DMS79 (cell line): ENCODE measurements around the gene IL2RA.
"Not testable (repeated sequence)": the region's sequence is repeated elsewhere in the genome, so short reads cannot be mapped to it uniquely, and the experiment has no call there.

Source experiments
- DNase-seq: peaks from one replicate; lab custom pipeline; 2025; lab: John Stamatoyannopoulos, UW

The IL2RA gene

GRCh38 chr10:6056411-6057135 is 5.6 kb downstream of the IL2RA start:
- DNase-seq: no peak

DNA sequence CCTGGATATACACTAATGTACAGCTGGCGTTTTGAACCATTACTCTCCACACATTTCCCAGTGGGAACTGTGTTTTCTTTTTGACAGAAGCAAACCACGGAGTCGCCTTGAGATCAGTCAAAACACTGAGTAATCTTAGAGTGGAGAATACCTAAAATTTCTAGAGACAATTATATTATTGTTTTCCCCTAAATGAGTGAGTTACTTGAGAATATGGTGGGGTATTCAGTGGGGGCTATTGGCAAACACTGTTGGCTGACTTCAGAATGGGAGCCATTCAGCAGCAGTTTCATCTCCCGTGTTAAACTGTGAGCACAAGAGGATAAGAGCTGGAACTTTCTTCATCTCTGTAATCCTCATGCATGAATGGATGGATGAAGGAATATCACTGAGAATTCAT is 6.2 kb downstream of the IL2RA start:
- DNase-seq: no peak

GRCh38 chr10:6054884-6055283 is 7.3 kb downstream of the IL2RA start:
- DNase-seq: no peak

DNA sequence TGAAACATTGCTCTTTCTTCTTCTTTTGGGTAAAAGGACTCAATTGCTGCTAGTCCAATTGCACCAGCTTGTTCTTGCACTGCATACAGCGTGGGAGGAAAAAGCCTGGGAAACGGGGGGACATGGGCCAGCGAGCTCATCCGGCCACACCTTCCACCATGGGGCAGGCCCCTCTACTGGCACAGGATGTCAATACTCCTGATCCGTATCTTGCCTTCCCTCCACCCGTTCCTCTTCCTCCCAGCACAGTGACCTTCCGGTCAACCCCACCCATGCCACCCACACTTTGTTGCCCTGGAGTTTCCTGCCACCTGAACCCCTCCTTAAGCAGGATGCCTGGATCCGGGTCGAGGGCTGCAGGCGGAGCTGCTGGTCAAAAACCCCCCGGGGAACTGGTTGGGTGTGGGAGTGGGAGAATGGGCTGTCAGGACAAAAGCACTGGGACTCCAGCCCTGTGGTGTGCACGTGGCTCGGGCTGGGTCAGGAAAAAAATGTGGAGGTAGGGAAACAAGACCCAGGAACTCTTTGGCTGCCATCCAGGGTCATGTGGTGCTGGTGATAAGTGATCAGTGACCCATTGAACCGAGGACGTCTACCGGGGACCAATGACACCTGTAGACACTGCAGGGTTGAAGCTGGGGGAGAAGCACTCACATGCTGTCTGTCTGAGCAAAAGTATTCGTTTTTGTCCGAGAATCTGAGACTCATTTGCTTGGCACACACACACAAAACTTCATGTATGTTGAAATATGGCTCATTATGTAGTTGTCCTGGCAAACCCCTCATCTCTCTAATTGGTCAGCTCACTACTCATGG is 8.1 kb downstream of the IL2RA start:
- no peak for DNase-seq

GRCh38 chr10:6053303-6053702 is 8.9 kb downstream of the IL2RA start:
- no peak for DNase-seq

DNA sequence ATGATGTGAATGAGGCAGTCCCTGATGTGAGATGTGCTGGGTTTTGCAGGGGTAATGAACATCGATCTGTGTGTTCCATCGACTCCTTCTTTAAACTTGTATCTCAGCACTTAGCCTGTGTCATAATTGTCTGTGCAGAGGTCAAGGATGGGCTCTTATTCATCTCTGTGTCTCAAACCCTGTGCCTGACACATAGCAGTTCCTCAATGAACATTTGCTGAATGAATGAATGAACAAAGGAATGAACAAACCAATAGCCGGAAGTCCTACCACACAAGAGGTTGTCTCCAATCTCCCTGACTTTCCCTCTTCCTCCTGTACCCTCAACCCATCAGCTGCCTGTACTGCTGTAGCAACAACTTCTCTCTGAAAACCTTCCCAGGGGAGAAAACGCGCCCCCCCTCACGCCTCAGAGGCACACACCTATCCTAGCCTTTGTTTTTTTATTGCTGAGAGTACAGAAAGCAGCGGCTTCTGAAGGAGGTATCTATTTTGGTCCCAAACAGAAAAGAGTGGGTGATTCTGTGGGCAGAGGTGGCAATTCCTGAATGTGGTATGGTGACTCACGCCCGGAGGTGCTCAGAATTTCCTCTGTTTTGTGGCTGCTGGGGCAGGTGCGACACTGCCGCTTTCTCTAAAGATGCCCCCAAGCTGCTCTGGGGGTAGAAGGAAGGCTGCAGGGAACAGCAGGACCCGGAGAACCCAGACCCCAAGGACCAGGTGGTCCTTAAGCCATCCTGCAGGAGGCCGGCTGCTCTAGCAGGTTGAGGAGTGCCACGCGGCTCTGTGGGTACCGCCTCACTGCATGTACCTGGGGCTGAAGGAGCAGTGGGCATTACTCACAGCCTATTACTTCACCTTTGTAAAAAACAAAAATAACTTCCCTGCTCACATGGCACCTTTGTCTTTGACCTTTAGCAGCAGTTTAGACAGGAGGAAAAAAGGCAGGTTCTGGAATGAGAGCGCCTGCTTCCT is 9.6 kb downstream of the IL2RA start:
- no peak for DNase-seq

GRCh38 chr10:6050801-6051445 is 11.2 kb downstream of the IL2RA start:
- DNase-seq: peak; percentile 4

GRCh38 chr10:6049031-6049400 is 13.2 kb downstream of the IL2RA start:
- DNase-seq: no peak

DNA sequence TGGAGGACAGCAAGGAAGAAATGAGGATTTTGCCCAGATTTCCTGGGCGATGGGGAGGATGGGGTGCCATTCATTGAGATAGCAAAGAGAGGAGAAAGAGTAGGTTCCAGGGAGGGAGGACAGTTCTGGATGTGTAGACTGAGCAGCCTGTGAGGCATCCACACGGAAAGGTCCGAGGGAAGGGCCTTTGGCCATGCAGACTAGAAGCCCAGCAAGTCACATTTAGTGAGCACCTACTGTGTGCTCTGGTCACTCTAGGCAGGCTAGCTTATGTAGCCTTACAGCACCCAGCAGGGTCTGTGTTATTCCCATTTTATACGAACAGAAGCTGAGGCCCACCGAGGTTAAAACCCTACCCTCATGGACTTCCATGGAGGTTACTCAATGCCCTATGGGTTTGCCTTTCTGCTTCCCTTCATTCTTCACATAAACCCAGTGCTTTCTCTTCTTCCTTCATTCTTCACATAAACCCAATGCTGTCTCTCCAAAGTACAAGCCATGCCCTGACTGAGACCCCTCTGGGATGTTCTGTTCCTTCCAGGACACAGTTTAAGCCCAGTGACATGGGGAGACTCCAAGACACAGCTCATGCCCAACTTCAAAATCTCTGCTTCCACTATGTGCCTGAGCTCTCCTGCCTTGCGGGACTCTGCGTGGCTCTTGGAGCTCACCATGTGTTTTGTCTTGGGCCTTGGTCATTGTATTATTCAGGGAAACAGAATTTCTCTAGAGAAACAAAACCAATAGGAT is 13.7 kb downstream of the IL2RA start:
- no peak for DNase-seq

DNA sequence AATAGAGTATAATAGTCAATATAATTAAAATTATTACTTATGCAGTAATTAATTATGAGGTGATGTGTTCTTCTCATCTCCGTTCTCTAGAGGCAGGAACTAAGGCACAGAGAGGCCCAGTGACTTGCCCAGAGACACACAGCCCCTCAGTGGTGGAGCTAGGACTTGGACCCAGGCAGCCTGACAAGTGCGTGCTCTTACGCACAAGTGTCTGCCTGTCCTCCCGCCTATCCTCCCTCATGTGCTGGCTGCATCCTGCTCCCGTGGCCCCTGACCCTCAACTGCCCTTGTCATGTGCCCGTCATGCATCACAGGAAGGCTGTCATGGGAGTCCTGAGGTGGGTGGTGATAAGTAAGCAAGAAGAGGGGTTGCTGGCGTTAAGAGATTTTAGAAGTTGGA is 14.3 kb downstream of the IL2RA start:
- no peak for DNase-seq

DNA sequence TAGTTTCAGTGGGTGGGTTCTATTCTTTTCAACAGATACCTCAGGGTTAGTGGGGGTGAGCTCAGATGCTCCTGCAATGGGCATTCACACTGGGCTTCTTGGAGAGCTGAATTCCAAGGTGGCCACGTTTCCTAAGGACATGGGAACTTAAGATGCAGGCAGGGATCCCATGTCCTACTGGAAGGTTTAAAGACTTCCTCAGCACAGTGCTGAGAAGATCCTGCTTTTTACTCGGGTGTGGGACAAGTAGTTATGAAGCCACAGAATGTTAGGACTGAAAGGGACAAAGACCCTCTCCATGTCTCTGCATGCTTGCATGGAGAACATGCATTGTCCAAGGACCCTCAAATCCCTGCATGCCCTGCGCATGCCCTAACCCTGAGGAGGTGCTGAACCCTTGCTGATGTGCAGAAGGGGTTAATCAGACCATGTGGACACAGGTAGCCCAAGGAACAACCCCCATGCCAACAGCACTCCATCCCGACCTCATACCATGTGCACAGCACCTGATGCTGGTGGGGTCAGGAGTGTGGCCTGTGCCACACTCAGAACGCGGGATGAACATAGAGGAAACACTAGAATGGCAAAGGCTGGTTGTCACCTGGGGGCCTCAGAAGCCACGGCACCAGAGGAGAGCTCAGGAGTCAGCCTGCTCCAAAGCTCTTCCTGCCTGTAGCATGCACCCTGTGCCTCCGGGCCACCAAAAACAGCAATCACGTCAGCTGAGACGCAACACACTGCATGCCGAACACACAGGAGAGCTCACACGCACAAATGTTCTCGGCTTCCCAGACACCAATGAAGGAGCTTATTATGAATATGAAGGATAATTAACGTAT is 15.2 kb downstream of the IL2RA start:
- no peak for DNase-seq

DNA sequence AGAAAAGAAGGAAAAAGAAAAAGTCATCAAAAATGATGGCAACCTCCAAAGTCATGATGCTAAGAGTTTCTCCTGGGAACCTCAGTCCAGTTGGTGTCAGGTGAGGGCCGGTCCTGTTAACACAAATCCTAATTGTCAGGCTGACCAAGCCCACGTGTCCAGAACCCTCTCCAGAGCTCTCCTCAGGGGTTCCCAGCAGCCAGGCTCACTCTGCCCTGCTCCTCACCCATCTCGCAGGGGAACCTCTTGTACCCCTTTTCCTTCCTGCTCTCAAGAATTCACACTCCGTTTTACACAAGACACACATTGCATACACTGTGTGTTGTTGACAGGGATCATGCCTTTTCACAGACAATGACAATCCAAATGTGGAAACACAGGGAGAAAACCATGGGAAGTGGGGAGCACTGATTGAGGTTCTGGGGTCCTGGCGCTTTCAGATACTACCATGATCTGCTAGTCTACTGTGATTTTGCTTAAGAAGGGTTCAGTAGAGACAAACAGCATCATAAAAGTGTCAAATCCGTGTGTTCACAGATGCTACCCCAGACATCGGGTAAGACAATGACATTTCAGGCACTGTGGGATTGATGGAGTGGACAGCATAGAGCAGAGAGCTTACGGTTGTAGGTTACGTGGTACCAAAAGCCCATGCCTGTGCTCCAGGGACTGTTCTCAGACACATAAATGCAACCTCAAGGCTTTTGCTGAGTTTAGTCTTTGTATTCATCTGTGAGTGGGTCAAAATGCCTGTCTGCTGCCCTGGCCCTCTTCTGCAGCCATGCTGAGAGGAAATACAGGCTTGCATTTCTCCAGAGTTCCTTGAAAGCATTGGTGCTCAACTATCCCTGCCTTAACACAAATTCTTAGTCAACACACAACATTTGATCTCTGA is 16.0 kb downstream of the IL2RA start:
- DNase-seq: no peak

- DNase-seq: no peak
These were observed 16.8 kb downstream of the IL2RA start for GRCh38 chr10:6045314-6045848.

DNA sequence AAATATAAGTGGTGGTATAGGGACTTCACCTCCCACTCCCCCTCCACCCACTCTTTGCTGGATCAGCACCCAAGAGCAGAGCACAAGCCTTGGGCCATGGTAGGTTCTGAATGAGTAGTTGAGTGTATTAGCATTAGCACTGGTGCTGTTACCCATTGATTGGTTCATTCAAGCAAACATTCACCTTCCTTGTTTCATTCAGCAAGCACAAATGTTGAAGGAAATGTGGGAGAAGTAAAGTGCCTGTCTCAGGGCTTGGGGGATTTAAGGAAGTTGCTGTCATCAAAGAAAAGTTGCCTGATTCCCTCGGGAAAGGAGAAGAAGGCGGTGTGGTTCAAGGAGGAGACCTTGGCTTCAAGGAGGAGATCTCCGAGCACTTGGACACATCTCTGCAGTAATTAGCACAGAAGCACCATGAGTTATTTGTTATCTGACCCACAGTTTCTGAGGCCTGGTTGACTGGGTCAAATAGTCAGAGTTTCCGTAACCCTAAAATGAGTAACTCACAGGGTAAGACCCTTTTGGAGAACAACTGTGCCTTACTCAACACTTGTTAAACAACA is 17.3 kb downstream of the IL2RA start:
- no peak for DNase-seq

DNA sequence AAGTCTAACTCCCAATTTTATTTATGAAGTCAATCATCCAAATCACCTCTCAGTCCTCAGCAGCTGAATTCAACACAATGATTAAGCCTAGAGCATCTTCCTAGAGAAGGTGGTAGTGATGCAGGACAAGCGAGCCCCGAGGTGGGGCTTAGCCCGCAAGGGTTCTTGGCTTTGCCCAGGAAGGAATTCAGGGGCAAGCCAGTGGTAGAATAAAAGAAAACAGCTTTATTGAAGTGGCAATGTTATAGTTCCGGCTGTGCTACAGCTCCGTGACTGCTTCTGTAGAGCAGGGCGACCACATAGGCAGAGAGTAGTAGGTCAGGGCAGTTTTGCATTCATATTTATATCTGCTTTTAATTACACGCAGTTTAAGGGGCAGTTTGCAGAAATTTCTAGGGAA is 18.1 kb downstream of the IL2RA start:
- DNase-seq: no peak

DNA sequence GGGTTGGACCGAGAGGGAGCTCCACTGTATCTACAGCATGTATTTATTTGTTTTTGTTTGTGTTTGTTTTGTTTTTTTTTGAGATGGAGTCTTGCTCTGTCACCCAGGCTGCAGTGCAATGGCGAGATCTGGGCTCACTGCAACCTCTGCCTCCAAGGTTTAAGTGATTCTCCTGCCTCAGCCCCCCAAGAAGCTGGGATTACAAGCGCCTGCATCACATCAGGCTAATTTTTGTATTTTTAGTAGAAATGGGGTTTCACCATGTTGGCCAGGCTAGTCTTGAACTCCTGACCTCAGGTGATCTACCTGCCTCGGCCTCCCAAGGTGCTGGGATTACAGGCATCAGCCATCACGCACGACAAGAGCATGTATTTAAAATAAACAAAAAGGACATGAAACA is 18.8 kb downstream of the IL2RA start:
- not testable (repeated sequence) for DNase-seq

GRCh38 chr10:6040205-6040604 is 22.0 kb downstream of the IL2RA start:
- no peak for DNase-seq

DNA sequence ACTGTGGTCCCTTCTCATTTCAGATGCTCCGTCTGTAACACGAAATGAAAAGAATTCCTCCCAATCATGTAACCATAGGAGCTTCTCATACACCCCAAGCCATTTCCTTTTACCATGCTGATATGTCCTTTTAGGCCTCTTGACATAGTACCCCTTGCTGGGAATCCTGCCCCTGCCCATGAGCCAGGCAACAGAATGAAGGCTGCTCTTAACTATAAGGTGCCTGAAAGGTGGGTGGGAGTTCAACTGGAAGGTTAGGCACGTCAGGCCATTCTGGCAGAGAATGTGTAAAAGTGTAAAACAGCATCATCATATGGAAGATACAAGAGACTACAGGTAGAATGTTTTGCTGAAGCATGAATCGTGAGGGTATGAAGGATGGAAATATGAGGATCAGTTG is 22.5 kb downstream of the IL2RA start:
- DNase-seq: no peak
